GM12865 (cell line): ENCODE data around the gene S1PR3.

Experiments used
- DNase-seq: peaks from one replicate; pipeline ENCODE4 v3.0.0; 2010; ENCODE audit warnings: low read depth
- H3K4me3 ChIP-seq: 2 replicates; pipeline ENCODE4 v1.5.1; 2011; ENCODE audit warnings: mild to moderate bottlenecking, low read depth, low read length, control low read depth
- CTCF ChIP-seq: IDR thresholded peaks from 2 replicates; pipeline ENCODE4 v1.5.1; 2011; ENCODE audit warnings: low read length, control low read depth, low read depth, inconsistent platforms; ENCODE audit not compliant: insufficient read depth; ENCODE audit errors: missing control alignments

The S1PR3 gene

DNA sequence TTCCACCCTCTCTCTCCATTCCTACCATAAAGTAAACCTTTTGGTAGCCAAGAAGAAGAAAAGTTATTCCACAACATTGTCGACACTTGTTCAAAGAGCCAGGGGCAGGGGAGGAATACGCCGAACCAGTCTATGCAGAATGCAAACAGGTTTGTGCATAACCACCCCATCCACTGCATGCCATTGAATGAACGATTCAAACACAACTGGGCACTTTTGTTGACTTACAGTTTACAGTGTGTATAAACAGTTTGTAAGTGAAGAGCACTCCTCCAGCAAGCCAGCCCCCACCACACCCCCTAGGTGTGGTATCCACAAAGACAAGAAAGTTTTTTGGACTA lies 6.8 kb upstream of the S1PR3 start:
- no peak for TF ChIP-seq CTCF
- H3K4me3 ChIP-seq: no peak overlapping the region
- DNase-seq: no peak

GRCh38 chr9:88985616-88986015 lies 5.7 kb upstream of the S1PR3 start:
- TF ChIP-seq CTCF: no peak
- no peak for DNase-seq
- no peak overlapping the region for H3K4me3 ChIP-seq

- H3K4me3 ChIP-seq: no peak overlapping the region
- no peak for DNase-seq
- no peak for TF ChIP-seq CTCF
These were observed 4.5 kb upstream of the S1PR3 start for GRCh38 chr9:88986776-88987175.

GRCh38 chr9:88987661-88988060 lies 3.6 kb upstream of the S1PR3 start:
- no peak for TF ChIP-seq CTCF
- DNase-seq: no peak
- H3K4me3 ChIP-seq: no peak overlapping the region

GRCh38 chr9:88988796-88989641 lies 2.2 kb upstream of the S1PR3 start:
- DNase-seq: peak; percentile 30
- no peak for TF ChIP-seq CTCF
- H3K4me3 ChIP-seq: no peak overlapping the region

DNA sequence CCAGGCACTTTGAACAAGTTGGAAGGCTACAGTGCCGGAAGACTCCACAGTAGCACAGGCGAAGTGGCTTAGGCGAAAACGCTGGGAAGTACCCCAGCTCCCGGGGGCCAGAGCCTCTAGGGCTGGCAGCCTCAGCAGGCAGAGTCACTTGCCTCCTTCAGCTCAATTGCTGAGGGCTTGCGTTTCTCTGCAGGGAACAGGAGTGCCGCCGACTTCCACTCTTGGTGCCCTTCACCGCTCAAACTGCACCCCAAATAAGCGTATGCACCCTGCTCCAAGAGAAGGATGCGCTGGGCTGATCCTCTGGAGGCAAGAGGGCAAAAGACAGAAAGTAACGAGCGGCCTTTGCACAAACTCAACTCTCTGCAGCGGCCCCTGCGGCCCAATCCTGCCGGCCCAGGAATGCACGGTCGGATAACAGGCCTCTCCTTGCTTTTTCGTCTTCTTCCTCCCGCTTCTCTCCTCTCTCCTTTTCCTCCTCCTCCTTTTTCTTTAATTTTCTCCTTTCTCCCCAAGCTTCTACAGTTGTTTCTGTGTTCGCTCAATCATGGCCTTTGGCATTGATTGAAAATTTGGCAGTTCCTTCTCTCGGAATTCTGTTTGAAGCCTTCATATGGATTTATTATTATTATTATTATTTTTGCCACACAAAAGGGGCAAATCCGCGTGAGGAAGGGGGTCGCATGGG lies 1.1 kb upstream of the S1PR3 start:
- DNase-seq: no peak
- H3K4me3 ChIP-seq: no peak overlapping the region
- no peak for TF ChIP-seq CTCF

DNA sequence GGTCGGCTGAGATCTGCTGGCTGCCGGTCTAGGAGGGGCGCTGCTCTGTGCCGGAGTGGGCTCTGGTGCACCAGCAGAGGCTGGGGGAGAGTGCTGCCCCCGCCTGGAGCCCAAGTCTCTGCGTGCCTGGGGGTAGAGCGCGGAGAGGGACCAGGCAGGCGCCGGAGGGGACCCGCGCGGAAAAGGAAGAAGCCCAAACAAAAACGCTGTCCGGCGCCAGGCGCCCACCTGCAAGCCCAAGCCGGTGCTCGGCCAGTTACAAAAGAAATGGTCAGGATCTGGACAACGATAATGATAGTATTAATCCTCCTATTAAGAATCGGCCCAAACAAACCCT lies 571 bp upstream of the S1PR3 start:
- no peak overlapping the region for H3K4me3 ChIP-seq
- no peak for TF ChIP-seq CTCF
- DNase-seq: no peak
